HG03108 (cell line): ENCODE measurements around the gene EYS.

Source experiments
- ATAC-seq: cut with Tn5 transposase; IDR thresholded peaks from one replicate; pipeline ENCODE4 v1.9.1; 2021; ENCODE audit warnings: moderate library complexity; ENCODE audit not compliant: unreplicated experiment

Gene EYS

DNA sequence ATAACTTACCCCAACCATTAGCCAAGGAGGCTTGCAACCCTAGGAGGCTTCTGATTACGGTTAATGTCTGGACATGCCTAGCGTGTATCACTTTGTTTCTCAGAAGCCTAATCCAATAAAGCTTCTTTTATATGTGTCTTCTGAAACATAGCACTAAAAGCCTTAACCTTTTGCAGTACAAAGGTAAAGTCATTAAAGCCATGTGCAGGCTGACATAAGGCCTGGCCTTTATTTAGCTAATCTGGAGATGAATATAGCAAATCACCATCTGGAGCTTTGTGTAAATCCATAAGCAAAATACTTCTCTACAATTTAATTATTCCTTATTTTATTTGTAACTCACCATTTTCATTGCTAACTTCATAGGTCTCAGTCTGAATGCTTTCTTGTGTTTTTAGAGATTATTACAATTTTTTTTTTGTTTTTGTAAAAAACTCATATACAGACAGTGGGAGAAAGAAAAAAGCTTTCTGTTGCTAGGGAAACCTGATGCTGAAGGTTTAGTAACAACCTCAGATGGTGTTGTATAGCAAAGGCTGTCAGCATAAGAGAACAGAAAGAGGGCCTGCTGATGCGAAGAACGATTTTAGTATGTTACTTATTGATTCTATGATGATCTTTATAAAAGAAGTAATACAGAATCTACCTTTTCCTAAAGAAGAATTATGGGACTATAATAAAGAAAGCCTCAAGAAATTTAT lies at the start of gene EYS:
Gene EYS, minus strand, starts transcription at position 101 of the 701 bp plus-strand sequence. CDS start 211,816 bp downstream, outside the sequence.
- ATAC-seq, result no peak

DNA sequence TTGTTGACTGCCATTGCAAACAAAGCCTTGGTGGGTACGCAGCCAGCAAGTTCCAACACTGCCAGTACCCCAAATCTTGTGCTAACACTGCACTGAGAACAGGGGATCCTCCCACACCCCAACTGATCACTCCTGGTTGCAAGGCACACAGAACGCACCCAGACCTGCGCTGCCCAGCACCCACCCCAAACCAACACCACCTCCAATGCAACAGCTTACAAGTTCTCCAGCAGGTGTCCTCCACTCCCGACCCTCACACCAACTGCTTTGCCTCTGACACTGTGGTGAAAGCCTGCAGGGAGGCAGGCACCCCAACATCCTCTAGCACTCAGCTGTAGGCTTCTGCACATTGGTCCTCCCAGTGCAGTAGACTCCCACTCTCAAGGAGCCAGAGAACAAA lies 39.3 kb upstream of the EYS start:
- ATAC-seq, result no peak

DNA sequence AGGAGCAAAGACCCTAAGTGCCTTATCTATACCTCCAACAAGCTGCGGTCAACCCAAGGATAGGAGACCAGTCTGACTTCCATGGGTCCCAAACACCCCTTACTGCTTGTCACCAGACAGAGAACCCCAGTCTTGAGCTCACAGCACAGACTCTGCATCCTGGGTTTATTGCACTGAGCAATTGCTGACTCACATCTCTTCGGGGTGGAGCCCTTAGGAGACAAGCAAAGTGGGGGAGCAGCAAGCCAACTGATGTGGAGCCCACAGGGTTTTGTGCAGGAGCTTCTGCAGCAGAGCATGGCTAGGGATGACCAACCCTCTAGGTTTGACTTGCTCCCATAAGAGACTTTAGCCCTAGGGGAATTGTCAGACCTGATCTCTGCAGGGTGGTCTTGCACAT lies 38.6 kb upstream of the EYS start:
- ATAC-seq, result no peak

DNA sequence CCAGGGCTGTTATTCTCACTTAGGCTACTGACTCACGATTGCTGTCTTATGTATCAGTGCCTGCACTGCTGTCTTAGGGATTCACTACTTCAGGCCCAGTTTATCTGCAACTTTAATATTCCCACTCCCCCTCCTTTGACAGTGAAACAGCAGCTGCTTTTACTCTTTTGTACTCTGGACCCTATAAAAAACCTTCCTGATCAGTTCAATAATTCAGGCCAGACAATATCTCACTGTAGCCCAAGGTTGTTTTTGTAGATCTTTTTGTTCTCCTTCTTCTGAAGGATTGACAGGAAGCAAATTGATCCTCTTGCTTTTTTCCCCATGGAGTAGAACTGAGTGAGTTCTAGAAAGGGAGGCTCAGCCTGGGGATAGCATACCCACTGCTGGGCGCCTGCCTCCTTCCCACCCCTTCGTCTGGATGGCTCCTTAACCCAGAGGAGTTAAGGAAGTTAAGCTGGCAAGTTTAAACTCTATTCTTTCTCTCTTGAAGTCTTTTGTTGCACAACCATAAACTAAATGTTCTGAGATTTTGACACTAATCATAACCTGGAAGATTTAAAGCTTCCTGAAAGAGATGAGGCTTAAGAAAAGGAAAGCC lies 22.0 kb upstream of the EYS start:
- ATAC-seq, result no peak

DNA sequence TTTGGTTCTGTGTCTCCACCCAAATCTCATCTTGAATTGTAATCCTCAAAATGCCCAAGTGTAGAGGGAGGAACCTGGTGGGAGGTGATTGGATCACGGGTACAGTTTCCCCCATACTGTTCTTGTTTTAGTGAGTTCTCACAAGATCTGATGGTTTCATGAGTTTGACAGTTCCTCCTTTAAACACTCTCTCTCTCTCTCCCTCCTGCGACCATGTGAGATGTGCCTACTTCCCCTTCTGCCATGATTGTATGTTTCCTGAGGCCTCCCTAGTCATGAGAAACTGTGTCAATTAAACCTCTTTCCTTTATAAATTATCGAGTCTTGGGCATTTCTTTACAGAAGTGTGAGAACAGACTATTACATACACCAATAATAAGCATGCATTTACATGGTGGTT lies 12.1 kb upstream of the EYS start:
- ATAC-seq, result no peak

DNA sequence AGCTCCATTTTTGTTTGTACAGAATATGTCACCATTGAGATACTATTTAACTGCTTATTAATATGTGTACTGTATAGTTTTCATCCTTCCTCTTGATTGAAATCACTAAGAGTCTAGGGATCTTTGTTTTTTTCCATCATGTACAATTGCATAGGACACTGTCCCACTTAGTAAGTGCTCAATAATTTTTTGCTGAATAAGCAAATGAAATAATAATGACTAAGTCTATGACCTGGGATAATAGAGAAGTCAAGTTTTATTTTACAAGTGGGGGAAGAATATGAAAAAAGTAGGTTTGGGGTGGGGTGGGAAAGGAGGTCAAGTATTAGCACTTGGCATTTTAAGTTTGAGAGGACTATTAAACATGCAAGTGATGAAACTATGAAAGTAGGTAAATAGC lies 4.5 kb upstream of the EYS start:
- no peak for ATAC-seq

DNA sequence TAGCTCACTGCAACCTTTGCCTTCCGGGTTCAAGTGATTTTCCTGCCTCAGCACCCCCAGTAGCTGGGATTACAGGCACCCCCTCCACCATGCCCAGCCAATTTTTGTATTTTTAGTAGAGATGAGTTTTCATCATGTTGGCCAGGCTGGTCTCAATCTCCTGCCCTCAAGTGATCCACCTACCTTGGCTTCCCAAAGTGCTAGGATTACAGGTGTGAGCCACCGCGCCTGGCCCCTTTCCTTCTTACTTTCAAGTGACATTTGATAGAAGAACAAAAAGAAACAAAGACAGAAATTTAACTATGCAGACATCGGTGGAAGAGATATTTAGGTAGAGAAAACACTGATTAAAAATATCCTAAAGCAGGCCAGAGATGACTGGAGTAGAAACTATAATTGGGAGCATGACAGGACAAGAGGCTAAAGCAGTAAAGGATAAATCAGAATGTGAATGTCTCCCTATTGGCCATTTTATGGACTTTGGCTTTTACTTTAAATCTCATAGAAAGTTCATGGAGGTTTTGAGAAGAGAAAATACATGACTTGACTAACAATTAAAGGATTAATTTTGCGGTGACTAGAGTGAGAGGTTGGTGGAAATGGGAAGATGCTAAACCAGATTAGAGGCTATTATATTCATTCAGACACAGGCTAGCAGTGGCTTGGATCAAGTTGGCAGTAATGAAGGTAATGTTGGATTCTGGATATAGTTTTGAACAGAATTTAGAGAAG lies 2.2 kb upstream of the EYS start:
- ATAC-seq, result no peak

DNA sequence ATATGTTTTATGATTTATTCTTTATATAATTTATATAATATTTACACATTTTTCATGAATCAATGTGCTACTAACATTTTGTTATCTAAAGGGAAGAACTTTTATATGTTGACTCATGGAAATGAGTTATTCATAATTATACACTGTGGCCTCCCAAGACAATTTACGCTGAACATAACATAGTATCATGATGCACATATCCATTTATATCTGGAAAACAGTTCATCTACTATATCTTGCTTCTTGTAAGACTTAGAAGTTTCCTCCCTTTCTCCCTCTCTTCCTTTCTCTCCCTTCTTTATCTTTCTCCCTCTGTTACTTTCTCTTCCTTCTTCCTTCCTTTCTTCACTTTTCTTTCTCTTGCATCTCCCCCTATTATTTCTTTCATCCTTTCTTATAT lies 1.1 kb upstream of the EYS start:
- ATAC-seq, result no peak

DNA sequence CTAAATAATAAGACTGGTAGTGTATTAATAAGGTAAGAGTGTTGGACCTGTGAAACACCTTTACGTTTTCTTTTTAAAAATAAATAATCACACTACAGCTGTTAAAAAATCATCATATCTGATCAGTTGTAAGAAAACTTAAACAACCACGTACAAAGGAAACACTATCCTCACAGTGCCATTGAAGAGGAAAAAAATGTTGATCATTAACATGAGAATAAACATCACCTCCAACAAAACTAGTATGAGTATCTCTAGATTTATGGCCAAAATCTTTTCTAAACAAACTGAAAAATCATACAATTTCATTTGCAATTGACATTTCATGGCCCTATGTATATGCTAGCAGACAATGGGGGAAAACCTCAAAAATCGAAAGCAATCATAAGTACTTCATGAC lies 590 bp downstream of the EYS start:
- no peak for ATAC-seq

DNA sequence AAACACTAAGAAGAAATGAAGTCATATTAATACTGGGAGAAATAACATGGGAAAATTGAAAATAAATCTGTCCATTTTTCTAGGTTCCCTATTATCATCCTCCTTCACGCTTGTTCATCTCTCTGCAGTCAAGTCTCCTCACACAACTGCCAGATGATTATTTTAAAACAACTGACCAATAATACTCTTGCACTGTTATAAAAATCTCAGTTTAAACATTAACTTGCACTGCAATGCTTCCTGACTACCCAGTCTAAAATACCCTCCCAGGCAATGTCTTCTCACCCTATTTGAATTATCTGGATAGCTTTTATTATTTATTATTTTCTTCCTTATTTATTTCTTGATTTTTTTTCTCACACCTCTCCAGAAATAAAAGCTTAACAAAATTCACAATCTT lies 5.7 kb downstream of the EYS start:
- no peak for ATAC-seq

DNA sequence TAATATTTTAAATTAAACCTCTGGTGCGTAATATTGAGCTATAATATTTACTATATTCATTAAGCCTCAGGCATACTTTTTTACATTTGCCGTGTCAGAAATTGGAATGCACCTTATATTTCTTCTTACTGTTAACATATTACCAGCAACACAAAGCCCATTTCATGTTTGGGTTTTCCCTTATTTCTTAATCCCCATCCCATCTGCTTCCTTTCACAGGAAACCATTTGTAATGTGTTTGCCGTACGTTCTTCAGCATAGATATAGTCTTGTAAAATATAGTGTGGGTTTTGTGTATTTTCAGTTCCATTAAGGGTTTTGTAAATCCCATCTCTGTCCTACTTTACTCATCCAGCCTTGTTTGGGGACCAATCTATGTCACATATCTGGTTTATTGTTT lies 6.5 kb downstream of the EYS start:
- ATAC-seq, result no peak

DNA sequence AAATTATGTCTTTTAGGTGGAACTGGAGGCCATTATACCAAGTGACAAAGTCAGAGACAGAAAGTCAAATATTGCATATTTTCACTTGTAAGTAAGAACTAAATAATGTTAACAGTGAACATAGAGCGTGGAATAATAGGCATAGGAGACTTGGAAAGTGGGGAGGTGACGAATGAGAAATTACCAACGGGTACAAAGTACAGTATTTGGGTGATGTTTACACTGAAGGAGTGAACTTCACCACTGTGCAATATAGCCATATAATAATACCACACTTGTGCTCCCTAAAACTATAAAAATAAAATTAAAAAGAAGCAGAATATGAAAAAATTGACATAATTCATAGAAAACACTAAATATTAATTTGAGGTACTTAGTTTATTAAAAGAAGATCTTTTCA lies 14.9 kb downstream of the EYS start:
- ATAC-seq, result no peak

DNA sequence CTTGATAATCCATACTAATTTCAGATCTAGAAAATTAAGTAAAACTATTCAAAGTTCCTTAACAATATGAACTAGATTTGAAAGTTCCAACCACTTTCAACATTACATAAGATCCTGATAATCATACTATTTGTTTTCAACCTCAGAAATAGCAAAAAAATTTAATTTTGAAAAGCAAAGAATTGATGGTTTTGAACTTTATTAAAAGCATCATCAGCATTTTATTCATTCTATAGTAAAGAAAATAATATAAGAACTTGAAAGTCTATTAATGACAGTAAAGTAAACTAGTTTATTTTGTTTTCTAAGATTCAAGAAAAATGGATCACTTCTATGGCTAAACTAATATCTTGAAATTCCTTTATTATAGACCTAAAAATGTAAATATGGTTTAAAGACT lies 26.8 kb downstream of the EYS start:
- ATAC-seq, result no peak

DNA sequence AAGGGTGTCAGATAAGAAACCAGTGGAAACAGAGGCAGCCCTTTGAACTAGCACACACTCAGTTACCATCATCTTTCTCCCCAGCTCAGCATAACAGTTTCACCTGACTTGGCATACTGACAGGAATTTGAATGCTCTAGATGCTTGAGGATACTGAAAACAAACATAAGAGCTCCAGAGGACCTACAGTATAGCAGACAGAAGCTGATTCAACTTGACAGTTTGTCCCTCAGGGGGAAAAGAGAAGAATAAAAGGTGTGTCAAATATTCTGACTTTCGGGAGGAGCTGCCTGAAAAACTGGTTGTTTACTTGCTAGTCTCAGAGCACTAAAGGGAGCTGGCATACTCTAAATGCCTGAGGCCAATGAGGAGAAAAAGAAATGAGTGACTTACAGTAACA lies 35.1 kb downstream of the EYS start:
- ATAC-seq, result no peak

DNA sequence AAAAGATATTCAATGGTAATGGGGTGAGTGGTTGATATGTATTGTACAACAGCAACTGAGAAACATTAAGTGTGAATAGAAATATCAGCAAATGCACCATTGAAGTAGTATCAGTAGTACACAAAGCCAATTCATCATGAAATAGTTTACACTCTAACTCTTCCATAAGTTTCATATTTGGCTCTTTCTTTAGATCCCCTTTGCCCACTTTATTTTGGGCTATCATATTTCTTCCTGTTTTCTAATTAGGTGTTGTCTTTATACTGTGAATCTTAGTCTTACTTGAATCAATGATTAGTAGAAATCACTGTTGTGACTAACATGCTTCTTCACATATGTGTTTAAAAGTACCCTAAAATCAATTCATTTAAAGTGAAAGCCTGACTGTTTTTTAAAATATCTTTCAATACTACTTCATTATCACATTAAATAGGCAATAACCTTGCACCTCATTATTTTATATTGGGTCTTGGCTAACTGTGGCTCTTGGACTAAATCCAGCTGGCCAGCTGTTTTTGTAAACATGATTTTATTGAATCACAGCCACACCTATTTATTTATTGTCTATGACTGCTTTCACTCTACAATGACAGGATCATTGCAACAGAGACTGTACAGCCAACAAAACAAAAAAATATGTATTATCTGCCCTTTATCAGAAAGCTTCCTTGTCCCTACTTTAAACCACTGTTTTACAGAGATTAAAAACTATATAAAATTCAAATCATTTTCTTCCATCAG lies 38.9 kb downstream of the EYS start:
- no peak for ATAC-seq

DNA sequence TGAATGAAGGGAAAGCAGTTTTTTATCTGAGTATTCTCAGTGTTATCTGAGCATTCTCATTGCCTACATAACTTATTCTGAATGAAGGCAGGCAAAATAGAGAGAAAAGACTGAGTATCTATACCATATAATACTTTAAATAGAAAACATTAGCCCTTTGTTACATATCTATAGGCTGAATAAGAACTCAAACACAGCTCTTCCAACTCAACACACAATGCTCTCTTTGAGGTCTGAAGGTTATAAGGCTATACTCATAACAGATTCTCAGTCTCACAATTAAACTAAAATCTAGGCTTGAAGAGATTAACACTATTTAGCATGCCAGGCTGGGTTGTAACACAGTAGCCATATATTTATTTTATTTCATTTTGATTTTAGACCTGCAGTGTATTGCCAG lies 56.9 kb downstream of the EYS start:
- no peak for ATAC-seq

DNA sequence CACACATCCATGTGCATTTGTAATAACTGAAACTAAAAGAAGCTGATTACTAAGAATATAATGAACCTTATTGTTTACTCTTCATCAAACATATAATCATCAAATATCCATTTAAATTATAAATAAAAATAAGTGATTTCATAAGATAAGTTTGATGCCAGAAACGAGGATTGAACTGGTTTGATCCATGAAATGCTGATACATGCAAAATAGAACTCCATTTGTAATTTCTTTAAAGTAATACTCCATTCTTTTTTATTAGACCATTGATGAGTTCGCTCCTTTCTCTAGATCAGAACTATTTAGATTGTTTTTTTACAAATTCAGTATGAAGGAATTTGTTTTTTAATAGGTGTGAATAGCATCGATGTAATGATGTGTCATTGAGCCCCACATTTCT lies 57.6 kb downstream of the EYS start:
- no peak for ATAC-seq

DNA sequence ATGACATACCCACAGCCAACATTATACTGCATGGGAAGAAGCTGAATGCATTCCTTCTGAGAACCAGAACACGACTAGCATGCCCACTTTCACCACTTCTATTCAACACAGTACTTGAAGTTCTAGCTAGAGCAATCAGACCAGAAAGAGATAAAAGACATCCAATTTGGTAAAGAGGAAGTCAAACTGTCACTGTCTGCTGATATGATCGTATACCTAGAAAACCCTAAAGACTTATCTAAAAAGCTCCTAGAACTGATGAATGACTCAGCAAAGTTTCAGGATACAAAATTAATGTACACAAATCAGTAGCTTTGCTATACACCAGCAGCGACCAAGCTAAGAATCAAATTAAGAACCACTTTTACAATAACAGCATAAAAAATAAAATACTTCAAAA lies 60.5 kb downstream of the EYS start:
- no peak for ATAC-seq

DNA sequence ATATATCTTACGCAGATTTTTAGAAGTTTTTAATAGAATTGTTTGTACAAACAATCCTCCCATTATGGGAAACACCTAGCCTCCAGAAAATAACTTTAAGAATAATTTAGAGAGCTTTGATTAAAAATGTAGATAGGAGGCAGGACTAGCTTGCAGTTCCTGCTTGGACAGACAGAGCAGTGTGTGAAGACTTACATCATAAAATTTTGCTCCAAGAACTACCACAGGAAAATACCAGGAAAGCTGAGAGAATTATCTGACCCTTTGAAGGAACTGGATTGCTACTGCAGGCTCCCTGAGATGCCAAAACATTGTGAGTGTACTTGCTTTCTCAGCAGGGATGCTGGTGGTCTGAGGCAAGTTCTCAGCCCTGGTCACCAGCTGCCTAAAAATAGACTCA lies 64.2 kb downstream of the EYS start:
- no peak for ATAC-seq

DNA sequence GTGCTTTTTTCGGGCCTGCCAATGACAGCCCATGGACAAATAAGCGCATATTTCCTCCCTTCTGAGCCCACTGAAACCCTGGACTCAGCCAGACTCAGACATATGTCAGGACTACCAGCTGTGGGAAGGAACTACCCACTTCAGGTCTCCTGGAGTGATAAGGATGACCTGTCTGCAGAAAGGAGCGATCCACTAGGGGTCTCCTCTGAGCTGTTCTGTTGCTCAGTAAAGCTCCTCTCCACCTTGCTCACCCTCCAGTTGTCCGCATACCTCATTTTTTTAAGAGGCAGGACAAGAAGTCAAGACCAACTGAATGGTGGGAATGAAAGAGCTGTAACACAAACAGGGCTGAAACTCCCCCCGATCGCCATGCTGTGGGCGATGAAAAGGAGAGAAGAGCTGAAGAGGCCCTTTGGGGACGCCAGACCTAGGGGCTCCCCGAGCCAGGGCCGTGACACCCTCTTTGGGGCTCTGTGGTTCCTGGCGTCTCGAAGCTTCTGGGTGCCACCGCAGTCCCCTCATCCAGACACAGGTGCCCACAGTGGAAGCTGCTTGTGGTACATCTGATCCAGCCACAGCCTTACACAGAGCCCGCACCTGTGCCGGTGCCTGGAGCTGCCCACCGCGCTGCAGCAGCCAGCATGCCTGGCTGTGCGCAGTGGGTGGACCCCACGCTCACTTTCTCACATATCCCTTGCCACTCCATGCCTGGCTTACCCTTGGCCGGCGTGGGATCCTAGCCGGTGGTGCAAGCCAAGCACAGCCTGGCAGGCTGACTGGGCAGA lies 68.8 kb downstream of the EYS start:
- ATAC-seq, result no peak
